Stimulated activated CD8-positive, alpha-beta memory T cell treated with anti-CD3 and anti-CD28 coated beads, Interleukin-15, amount 100 ng/mL, for 1 hour (primary cell): ENCODE measurements around the gene SLC6A19.

Experiments used
- DNase-seq: peaks from one replicate; pipeline ENCODE4 v3.0.0-alpha.2; 2020; ENCODE audit warnings: low read depth

The SLC6A19 gene

DNA sequence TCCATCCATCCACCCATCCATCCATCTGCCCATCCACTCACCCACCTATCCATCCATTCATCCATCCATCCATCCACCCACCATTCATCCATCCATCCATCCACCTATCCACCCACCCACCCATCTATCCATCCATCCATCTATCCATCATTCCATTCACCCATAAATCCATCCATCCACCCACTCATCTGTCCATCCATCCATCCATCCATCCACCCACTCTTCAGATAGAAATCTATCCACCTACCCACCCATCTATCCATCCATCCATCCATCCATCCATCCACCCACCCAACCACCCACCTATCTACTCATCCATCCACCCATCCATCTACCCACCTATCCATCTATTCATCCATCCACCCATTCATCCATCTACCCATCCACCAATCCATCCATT, 35.0 kb upstream of the SLC6A19 start:
- DNase-seq = no peak

DNA sequence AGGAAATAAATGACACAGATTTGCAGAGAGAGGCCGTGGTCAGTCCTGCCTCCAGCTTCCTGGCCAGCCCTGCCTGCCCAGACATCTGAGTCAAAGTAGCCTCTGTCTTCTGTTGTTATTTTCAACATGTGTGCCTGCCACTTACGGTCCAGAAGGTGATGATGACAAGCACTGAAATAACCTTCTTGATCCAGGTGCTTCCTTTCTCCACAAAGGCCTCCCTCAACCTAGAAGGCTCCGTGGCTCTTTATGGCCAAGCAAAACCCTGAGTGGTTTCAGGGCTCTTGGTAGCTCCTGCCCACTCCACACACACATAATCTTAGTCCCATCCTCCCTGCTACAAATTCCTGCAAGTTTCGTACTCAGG, 34.1 kb upstream of the SLC6A19 start:
- DNase-seq = no peak

DNA sequence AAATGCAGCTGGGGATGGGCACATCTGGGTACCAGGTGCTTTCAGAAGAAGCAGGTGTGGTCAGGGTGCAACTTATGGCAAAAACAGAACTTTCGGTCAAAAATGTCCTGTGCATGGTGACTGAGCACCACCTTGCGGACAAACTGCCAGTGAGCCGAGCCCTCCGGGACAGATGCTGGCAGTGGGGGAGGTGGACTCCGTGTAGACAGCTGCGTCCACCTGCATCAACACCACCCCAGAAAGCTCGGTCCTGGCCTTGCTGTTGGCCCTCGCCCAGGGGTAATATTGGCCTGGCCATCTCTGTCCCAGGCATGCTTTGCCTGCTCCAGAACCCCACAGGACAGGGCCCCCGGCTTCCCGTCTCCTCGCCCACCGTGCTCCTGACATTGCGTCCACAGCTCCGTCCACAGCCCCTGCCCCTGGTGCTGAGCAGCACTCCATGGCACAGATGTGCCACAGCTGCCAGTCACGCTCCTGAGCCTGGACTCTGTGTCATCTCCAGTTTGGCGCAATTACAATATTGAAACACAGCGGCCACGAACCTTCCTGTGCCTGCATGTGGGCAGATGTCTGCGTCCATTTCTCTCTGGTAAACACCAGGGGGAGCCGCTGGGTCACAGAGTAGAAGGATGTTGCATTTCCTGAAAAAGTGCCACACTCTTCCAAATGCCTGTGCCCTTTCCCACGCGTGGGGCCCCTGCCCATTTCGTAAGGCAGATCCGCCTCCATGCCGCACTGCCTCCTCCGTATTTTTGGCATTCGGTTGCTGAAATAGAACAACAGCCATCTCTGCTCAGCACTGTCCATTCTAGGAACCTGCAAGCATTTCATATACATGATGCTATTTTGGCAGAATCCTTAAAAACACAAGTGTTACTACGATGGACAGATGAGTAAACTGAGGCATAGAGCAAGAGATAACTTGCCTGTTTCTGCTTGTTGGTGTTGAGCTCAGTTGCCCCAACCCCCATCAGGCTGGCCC, 33.4 kb upstream of the SLC6A19 start:
- peak; percentile 46 for DNase-seq

DNA sequence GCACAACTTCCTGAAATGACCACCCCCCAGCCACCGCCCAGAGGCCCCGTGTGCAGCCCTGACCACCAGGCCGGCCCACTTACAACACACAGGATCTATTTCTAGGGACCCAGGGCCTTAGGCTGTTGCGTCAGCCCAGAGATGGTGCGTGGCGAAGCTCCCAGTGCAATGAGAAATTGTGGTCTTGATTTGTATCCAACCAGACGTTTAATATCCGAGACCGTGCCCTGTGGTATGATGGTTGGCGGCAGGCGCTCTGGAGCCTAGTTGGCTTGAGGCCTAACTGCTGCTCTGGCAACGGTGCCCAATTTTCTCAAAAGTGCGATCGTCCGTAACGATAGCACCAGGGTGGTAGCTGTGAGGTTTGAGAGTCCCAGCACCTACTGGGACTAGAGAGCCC, 32.6 kb upstream of the SLC6A19 start:
- DNase-seq = no peak

DNA sequence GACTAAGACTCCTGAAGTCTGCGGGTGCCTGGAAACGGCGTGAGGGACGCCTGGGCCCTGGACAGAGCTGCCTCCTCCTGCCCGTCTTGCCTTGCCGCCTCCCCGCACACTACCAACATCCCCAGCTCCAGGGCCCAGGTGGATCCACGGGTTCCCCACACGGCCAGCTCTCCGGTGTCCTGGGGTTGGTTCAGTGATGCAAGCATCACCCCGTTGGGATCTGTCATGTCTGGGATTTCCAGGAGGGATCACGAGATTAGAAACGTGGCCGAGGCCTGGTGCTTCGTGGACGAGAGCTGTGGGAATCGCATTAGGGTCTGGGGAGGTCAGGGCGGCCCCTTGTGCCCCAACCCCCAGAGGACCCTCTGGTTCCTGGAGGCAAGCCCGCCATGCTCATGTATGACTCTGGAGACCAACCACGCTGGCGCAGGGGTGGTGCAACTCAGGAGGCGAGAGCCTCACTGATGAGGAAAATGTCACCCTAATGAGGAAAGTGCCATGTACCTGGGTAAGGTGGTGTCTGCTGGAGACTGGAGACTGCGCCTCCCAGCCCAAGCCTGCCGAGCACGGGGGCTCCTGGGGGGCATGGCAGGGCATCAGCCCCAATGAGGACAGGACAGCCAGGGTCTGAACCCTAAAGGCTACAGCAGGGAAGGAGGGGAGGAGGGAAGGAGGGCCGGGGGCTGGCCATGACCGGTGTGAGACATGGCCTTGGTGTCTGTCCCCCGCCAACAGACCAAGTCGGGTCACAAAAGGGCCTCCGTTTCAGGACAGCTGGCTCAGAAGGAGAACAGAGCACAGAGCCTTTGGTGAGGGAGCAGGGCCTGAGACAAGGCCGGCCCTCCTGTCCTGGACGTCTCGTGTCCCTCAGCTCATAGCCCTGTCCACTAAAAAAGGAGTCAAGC, 31.9 kb upstream of the SLC6A19 start:
- DNase-seq = no peak

DNA sequence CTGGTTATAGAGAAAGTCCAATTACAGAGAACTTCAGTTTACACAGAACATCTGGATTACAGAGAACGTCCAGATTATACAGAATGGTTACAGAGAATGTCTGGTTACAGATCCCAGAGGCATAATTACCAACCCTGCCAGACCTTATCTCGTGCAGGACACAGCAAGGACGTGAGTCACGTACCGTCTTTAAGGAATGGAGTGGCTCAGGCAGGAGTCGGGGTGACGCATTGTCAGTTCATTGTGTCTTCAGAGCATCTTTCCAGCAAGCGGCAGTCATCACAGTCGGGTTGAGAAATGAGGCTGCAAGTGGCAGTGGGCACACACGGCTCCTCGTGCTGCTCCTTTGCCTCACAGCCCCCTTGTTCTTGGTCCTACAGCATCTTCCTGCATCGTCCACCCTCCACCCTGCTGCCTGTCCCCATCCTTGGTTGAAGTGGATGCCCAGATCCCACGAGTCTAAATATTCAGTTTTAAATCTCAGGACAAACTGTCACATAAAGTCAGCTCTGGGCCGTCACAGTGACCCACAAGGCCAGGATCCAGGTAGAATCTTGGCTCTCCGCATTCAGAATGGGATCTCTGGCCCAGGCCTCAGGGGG, 30.0 kb upstream of the SLC6A19 start:
- DNase-seq = no peak

DNA sequence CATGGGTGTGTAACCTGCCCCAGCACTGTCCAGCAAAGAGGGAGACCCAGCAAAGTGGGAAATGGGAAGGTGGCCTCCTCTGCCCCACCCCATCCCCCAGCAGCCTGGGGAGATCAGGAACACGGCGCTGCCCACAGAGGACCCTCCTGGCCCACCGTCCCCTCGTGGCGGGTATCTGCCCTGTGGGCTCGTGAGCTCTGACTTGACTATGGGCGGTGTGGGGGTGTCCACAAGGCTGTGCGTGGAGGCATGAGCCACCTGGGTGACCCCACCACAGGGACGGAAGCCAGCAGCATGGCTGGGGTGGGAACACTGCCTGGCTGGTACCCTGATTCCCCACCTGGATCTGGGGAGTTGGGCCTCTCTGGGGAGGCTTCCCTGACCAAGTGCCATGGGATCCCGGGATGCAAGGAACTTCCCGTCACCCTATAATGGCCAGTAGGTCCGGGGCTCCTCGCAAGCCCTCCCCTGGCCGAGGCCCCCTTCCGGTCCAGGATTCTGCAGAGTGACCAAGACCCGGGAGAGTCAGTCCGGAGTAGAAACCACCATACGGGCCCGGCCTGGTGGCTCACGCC, 29.3 kb upstream of the SLC6A19 start:
- DNase-seq = no peak

DNA sequence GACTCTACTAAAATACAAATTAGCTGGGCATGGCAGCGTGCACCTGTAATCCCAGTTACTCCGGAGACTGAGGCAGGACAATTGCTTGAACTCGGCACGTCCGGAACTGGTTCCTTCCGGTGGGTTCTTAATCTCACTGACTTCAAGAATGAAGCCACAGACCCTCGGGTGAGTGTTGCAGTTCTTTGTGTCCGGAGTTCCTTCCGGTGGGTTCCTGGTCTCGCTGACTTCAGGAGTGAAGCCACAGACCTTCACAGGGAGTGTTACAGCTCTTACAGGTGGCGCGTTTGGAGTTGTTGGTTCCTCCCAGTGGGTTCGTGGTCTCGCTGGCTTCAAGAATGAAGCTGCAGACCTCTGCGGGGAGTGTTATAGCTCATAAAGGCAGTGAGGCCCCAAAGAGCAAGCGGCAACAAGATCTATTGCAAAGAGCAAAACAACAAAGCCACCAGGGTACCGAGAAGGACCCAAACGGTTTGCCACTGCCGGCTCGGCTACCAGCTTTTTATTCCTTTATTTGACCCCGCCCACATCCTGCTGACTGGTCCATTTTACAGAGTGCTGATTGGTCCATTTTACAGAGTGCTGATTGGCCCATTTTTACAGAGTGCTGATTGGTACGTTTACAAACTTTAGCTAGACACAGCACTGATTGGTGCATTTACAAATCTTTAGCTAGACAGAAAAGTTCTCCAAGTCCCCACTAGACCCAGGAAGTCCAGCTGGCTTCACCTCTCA, 28.6 kb upstream of the SLC6A19 start:
- no peak for DNase-seq

DNA sequence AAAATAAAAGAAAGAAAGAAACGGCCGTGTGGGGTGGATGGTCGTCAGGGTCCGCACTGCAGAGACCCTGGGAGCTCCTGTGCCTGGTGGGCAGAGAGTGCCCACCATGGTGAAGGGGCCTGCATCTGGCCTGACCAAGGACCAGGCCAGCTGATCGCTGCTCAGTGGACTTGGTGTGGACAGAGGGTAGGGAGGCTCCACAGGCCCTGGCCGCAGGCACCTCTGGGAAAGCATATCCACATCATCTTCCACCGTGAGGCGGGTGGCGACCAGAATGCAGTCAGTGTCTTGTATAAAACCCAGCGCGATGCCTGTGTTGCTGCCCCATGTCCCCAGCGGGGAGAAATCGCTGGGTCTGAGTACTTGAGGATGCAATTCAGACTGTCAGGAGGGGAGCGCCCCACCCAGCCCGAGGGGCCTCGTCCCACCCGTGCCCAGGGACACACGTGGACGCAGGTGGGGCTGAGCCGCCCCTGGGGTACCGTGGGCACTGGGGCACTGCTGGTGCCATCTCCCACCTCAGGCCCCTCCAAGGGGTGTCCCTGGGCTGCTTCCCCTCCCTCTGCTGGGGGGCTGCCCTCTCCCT, 27.8 kb upstream of the SLC6A19 start:
- DNase-seq = no peak

DNA sequence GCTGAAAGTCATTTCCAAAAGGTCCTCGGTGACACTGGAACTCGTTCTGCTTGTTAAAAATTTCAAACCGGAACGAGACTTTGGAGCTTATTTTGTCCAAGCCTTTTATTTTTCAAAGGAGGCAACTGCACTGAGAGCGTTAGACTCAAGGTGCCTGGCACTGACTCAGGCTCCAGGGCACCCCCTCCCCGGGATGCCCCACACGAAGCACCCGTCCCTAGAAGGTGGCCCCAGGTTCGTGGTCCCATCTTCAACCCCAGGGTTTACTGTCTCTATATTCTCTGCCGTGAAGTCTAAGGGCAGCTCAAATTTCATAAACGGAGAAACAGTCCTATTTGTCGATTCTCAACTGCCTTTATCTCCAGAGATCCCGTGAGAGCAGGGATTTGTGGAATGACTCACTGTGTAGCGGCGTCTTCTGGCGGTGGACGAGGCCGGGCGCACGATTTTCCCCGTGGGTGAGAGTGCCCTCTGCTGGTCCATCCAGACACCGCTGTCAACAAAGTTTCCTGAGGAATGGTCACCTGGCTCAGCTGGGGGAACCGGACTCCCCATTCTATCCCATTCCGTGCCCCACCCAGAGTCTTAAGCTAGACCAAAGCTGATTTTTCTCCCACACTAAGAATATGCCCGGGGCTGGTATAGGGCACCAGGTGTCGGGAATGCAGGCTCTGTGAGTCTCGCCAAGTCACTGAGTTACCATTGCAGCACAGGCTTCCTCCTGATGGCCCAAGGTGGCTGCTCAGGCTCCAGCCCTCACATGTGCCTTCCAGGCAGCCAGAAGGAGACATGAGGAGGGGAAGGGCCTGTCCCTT, 27.1 kb upstream of the SLC6A19 start:
- DNase-seq = no peak

DNA sequence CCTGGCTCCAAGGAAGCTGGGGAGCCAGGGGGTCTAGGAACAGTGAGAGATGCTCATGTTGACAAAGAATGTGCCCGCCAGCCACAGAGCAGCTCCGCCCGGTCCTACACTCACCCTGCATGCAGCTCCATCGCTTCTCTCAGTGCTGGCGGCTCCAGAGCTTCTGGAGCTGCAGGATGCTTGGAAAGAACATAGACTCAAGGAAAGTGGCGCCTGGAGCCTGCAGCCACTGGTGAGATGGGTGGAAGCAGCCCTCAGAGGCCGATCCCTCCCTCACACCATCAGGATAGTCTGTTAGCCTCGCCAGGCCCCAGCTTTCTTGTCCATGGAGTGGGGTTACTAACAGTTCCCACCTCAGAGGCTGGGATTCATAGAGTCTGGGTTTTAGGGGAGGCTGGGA, 26.4 kb upstream of the SLC6A19 start:
- DNase-seq = no peak

DNA sequence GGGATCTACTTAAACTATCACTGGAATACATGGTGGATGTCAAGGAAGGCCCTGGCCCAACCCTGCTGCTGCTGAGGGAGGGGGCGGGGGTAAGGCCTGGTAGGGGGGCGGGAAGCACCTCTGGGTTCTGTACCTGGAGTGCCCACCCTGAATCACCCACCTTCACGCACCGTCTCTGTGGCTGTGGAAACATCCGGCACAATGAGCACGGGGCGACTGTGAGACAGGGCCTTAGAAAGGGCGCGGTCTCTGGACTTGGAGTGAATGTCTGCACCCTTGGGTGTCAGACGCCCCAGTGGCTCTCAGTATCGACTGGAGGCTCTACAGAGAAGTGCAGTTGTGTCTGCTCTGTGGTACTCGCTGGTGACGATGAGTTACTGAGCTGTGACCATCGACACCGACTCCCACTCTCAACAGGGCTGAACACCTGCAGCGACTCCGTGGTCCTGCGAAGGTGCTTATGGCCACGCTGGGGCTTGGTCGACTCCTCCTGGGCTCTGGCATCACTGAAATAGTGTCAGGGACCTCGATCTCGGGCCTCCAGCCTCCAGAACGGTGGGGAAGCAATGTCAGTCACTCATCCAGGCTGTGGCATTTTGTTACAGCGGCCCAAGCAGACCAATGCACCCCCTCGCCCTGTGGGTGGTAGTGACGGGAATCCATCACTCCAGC, 25.5 kb upstream of the SLC6A19 start:
- DNase-seq = no peak

DNA sequence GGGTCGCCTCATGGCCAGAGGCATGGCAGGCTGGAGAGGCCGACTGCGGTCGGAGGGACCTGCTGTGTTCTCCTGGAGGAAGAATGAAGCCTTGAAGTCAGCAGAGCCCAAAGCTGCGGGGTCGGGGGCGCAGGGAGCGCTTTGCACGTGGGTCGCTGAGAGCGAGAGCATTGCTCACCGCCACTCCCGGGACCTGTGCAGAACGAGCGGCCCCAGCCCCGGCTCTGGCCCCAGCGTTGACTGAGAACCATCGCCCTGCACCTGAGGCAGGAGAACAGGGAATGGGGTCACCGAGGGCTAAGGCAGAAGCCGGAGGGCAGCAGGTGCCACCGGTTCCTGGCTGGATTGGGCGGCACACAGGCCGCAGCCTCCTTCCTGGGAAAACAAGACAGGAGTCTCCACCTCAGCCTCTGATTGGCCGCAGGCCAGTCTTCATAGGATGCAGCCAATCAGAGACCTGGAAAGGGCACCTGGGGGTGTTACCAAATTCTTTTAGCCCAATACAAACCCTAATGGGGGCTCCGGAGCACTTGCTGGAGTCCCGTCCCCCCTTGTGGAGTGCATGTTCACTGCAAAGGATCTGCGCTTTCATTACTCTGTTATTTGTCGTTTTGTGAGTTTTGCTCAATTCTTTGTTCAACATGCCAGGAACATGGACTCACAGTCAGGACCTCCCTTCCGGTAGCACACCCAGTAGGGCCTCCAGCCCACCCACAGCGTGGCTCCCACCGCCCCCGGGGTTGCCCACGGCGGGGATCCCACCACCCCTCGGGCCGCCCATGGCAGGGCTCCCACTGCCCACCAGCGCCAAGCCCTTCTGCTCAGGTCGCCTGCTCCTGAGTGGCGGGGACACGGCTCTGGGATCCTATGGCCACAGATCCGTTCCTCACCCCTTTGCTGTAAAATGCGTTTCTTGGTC, 24.7 kb upstream of the SLC6A19 start:
- no peak for DNase-seq

DNA sequence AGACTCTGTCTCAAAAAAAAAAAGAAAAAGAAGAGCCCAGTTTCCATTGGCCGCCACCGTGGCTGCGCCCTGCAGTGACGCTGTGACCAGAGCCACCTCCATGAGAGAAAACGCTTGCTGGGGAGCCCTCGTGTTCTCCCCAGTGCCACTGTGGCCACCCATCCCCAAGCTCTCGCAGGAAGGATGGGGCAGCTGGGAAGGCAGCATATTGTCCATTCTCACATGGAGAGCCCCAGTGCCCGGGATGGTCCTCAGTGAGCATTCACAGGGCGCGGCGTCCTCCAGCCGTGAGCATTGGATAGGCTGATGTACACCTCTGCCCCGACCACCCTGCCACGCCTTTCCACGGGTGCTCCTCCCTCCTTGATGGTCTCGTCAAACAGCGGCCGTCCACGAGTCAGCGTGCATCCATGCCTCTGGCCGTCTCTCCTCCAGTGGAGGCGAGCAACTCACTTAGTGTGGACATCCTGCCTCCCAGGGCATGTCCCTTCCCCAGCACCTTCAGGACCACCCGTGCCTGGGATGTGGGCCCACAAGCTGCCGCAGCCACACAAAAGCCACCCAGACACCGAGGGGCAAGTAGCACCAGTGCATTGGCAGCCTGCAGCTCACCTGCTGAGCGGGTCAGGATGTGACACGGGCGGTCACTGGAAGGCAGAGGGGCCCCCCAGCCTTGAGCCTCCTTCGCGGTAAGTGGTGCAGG, 23.4 kb upstream of the SLC6A19 start:
- no peak for DNase-seq

DNA sequence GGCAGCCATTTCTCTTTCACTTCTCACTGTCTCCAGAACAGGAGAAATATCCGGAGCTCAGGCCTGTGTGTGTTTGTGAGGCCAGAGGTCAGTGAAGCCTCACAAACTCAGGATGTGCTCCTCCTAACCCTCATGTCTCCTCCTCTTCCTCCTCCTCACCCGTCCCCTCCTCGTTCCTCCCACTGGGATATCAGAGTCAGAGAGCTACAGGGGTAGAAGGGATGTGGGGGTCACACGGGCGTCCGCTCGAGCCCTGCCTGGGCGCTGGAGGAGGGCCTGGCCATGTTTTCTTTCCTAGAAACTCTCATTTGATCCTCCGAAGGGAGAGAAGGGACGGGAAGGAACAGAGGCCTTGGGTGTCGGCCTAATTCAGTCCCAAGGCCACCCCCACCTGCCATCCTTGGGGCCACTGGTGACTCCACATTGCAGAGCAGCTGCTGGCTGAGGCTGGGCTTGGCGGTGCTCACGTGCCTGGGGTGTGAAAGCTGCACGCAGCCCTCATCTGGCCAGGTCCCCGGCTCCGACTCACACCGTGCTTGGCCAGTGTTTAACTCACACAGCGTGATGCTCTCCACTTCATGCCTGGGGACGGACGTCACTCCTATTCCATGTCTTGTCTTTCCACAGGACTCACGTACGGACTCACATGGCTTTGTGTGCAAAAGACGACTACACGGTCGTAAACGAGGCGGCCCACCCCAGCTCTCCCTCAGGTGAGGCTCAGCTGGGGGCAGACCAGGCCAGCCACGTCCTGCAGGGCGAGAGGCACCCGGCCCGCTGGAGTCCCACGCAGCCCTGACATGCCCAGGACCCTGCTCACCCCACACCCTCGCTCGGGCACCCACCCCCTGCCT, 22.6 kb upstream of the SLC6A19 start:
- DNase-seq = no peak

DNA sequence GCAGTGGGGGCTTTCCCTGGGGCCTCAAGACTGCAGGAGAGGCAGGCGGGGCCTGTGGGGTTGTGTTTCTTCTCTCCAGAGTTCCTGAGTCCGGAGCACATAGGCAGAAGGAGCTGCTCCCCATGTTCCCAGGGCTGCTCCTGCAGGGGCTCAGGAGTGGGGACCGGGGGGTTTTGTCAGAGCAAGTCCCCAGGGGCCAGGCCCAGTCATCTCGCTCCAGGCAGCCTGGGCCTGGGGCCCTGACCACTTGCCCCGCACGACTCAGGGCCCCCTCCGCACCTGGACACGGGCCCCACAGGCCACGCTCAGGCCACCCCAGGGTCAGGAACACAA, 22.0 kb upstream of the SLC6A19 start:
- DNase-seq = no peak

DNA sequence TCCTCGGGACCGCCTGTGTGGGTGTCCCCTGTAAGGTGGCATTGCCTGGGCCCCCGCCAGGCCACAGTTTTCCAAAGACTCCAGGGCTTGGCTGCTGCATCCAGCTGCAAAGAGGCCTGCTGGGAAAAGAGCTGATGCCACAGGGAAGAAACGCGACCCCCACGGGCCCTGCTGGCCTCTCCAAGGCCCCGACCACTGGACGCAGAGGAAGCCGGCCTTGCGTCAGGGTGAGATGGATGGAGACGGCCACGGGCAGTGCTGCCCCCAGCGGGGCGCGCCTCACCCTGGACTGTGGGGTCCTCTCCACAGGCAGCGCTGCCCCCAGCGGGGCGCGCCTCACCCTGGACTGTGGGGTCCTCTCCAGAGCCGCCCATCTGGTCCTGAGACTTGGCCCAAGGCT, 21.3 kb upstream of the SLC6A19 start:
- DNase-seq = no peak
